Measurements from ENCODE around the gene PTGES2.
"Not testable (repeated sequence)": the region's sequence is repeated elsewhere in the genome, so short reads cannot be mapped to it uniquely, and the experiment has no call there.

The PTGES2 gene

GRCh38 chr9:128136816-128137793, 9.6 kb upstream of the PTGES2 start:
- DNase-seq: no peak

GRCh38 chr9:128135561-128135960, 8.0 kb upstream of the PTGES2 start:
- DNase-seq: not testable (repeated sequence)

- DNase-seq: not testable (repeated sequence)
Observed at GRCh38 chr9:128132139-128132538, 4.6 kb upstream of the PTGES2 start.

GRCh38 chr9:128131346-128131745, 3.8 kb upstream of the PTGES2 start:
- DNase-seq: not testable (repeated sequence)

GRCh38 chr9:128130651-128131050, 3.1 kb upstream of the PTGES2 start:
- not testable (repeated sequence) for DNase-seq

GRCh38 chr9:128129976-128130590, 2.6 kb upstream of the PTGES2 start:
- peak; percentile 64 to 75 for DNase-seq

GRCh38 chr9:128128836-128129590, 1.5 kb upstream of the PTGES2 start:
- no peak for DNase-seq

- DNase-seq: peak; percentile 80 to 83
Observed at GRCh38 chr9:128127990-128128835, 684 bp upstream of the PTGES2 start.

- no peak for DNase-seq
Observed at GRCh38 chr9:128125580-128126354, 1.8 kb downstream of the PTGES2 start.

GRCh38 chr9:128124873-128125579, 2.5 kb downstream of the PTGES2 start:
- peak; percentile 68 to 75 for DNase-seq

- DNase-seq: no peak
Observed at GRCh38 chr9:128124451-128124850, 3.1 kb downstream of the PTGES2 start.

- no peak for DNase-seq
Observed at GRCh38 chr9:128123451-128124080, 4.0 kb downstream of the PTGES2 start.

GRCh38 chr9:128122809-128123175, 4.7 kb downstream of the PTGES2 start:
- DNase-seq: no peak

GRCh38 chr9:128121924-128122808, 5.4 kb downstream of the PTGES2 start:
- no peak for DNase-seq

GRCh38 chr9:128121466-128121810, 6.1 kb downstream of the PTGES2 start:
- no peak for DNase-seq

- DNase-seq: no peak
Observed at GRCh38 chr9:128120741-128121465, 6.6 kb downstream of the PTGES2 start.

- DNase-seq: no peak
Observed at GRCh38 chr9:128120061-128120740, 7.3 kb downstream of the PTGES2 start.

Measured in activated CD4-positive, alpha-beta T cell treated with anti-CD3 and anti-CD28 coated beads, Interleukin-2, amount 50 U/mL, for 48 hours (primary cell).